ENCODE measurements around the gene ZGPAT. TPM values are rescaled to one million over a fixed set of nuclear protein-coding genes. Genes with fewer than 3 reads are reported as not detected.

The ZGPAT gene, protein sequence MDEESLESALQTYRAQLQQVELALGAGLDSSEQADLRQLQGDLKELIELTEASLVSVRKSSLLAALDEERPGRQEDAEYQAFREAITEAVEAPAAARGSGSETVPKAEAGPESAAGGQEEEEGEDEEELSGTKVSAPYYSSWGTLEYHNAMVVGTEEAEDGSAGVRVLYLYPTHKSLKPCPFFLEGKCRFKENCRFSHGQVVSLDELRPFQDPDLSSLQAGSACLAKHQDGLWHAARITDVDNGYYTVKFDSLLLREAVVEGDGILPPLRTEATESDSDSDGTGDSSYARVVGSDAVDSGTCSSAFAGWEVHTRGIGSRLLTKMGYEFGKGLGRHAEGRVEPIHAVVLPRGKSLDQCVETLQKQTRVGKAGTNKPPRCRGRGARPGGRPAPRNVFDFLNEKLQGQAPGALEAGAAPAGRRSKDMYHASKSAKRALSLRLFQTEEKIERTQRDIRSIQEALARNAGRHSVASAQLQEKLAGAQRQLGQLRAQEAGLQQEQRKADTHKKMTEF
- total RNA-seq (2022; extraction: Qiagen RNA extraction; ENCODE audit: low read depth), result 22.0 to 29.9 TPM (median 26.8 TPM) in 5 replicates

DNA sequence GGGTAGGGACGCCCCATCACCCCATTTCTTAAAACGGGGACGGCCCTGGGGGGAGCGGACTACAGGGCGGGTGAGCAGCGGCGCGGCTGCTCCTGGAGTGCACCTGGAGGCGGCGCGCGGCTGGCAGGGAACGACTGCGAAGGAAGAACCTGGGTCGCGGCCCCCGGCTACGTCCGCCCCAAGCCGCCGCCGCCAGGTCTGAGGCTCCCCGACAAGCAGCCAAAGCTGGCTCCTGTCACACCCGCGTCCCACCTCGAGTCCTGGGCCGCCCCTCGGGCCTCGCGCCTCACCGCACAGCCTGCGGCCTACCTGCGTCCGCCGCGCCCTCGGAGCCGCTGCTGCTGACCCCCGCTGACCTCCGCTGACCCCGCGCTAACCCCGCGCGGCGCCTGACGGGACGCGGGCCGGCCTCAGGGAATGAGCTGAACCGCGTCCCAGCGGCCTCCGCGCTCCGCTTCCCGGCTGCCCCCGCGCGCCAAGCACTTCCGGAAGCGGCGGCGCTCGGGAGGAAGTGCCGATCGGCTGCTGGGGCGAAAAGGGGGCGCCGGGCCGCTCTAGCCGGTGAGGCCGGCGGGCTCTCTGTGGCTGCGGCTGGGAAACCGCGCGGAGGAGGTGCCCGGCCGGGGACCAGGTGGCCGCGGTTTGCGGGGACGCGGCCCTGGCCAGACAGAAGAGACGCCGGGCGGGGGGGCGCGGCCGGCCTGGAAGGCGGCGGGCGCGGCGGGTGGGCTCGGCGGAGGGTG is at the start of gene ZGPAT, which contains the start of gene ARFRP1:
Gene ZGPAT, plus strand, starts transcription at position 482 of the 743 bp plus-strand sequence. CDS start 542 bp downstream, outside the sequence.
Gene ARFRP1, minus strand, starts transcription at position 419 of the 743 bp plus-strand sequence. CDS start 885 bp downstream, outside the sequence.

DNA sequence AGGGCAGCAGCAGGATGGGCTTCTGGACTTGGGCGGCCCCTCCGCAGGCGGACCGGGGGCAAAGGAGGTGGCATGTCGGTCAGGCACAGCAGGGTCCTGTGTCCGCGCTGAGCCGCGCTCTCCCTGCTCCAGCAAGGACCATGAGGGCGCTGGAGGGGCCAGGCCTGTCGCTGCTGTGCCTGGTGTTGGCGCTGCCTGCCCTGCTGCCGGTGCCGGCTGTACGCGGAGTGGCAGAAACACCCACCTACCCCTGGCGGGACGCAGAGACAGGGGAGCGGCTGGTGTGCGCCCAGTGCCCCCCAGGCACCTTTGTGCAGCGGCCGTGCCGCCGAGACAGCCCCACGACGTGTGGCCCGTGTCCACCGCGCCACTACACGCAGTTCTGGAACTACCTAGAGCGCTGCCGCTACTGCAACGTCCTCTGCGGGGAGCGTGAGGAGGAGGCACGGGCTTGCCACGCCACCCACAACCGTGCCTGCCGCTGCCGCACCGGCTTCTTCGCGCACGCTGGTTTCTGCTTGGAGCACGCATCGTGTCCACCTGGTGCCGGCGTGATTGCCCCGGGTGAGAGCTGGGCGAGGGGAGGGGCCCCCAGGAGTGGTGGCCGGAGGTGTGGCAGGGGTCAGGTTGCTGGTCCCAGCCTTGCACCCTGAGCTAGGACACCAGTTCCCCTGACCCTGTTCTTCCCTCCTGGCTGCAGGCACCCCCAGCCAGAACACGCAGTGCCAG is 11.0 kb upstream of the ZGPAT start, which contains the start of gene TNFRSF6B:
Gene TNFRSF6B, plus strand, starts transcription at position 25 of the 729 bp plus-strand sequence. Its CDS starts 116 bp downstream, at position 141.

DNA sequence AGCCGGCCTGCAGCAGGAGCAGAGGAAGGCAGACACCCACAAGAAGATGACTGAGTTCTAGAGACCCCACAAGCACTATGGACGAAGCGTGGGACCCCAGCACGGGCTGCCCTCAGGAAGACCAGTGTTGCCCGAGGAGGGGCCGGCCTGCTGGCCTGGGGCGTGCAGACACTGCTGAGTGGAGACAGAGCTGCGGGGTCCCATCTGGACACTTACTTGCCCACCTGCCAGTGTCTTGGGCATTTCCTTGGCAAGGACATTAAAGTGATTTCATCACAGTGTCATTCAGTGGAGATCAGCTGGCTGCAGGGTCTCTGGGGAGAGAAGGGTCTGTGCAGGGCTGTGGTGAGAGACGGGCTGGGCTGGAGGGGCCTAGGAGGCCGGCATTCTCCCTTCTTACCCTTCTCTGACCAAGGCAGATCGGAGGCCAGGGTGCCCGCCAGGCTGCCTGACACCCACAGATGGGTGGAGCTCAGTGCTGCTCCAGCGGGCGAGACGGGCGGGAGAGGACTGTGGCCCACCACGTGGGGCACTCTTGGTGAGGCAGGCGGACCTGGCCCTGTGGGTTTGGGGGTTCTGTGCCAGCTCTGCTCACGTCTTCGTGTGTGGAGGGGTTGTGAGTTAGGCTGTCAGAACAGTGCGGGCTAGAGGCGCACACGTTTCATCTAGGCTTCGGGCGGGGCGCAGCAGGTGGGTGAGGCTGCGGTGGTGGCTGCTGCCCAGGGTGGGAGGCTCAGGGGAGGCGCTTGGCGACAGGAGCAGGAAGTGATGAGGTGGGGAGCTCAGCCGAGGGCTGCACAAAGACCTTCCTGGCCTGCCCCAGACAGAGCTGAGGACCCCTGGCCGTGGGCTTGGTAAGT is 28.2 kb downstream of the ZGPAT start, which contains the start of gene LIME1:
Gene LIME1, plus strand, starts transcription at position 806 of the 860 bp plus-strand sequence. CDS start 886 bp downstream, outside the sequence.

DNA sequence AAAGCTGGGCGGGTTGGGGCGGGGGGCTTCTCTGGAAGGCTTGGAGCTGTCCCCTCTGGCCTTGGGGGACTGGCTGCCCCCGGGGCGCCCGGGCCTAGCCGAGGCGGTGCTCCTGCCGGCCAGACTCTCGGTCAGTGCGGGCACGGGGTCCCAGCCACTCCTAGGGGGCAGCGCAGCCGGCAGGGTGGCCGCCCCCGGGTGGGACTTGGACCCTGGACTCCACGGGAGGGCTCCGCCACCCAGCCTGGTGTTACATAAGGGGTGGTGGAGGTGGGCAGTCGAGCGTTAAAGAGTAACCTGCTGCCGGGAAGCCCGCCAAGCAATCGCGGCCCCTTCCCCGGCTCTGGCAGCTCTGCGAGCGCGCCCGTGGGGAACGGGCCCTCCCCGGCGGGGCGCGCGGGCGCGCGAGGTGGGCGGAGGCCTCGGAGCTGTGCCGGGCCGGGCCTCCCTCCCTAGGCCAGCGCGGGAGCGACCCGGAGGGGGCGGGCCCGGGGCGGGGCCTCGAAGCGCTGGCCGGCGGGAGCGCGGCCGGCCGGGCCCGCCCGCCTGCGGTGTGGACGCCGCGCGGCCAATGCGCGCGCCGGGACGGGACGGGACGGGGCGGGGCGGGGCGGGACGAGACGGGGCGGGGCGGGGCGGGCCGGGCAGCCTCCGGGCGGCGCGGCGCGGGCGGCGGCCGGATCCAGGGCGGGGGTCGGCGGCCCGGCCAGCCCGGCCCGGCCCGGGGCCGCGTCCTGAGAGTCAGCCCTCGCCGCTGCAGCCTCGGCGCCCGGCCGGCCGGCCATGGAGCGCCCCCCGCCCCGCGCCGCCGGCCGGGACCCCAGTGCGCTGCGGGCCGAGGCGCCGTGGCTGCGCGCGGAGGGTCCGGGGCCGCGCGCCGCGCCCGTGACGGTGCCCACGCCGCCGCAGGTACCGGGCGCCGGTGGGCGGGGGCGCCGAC is 31.6 kb downstream of the ZGPAT start, which contains the start of gene SLC2A4RG:
Gene SLC2A4RG, plus strand, starts transcription at position 647 of the 940 bp plus-strand sequence. Its CDS starts 137 bp downstream, at position 784.

Other genes starting within 250 kb of the ZGPAT start
- 0.50 to 0.68 TPM (median 0.60 TPM) in 5 replicates for gene KCNQ2, start 235.4 kb upstream of the ZGPAT start, total RNA-seq (2022; extraction: Qiagen RNA extraction; ENCODE audit: low read depth)
- gene EEF1A2, start 209.0 kb upstream of the ZGPAT start, total RNA-seq (2022; extraction: Qiagen RNA extraction; ENCODE audit: low read depth), result 136 to 164 TPM (median 141 TPM) in 5 replicates
- 277 to 347 TPM (median 317 TPM) in 5 replicates for gene PPDPF, start 187.3 kb upstream of the ZGPAT start, total RNA-seq (2022; extraction: Qiagen RNA extraction; ENCODE audit: low read depth)
- 2.2 to 3.0 TPM (median 2.4 TPM) in 5 replicates for gene PTK6, start 170.7 kb upstream of the ZGPAT start, total RNA-seq (2022; extraction: Qiagen RNA extraction; ENCODE audit: low read depth)
- not detected in 5 replicates for gene SRMS, start 160.3 kb upstream of the ZGPAT start, total RNA-seq (2022; extraction: Qiagen RNA extraction; ENCODE audit: low read depth)
- gene FNDC11, start 153.9 kb upstream of the ZGPAT start, total RNA-seq (2022; extraction: Qiagen RNA extraction; ENCODE audit: low read depth), result 0.09 to 0.30 TPM (median 0.24 TPM) in 4 of 5 replicates, not detected in the other
- gene HELZ2, start 133.8 kb upstream of the ZGPAT start, total RNA-seq (2022; extraction: Qiagen RNA extraction; ENCODE audit: low read depth), result 7.7 to 10.0 TPM (median 9.7 TPM) in 5 replicates
- 8.8 to 11.9 TPM (median 11.0 TPM) in 5 replicates for gene GMEB2, start 80.9 kb upstream of the ZGPAT start, total RNA-seq (2022; extraction: Qiagen RNA extraction; ENCODE audit: low read depth)
- 7.4 to 10.9 TPM (median 9.6 TPM) in 5 replicates for gene STMN3, start 54.6 kb upstream of the ZGPAT start, total RNA-seq (2022; extraction: Qiagen RNA extraction; ENCODE audit: low read depth)
- 6.4 to 8.4 TPM (median 6.8 TPM) in 5 replicates for gene RTEL1, start 49.7 kb upstream of the ZGPAT start, total RNA-seq (2022; extraction: Qiagen RNA extraction; ENCODE audit: low read depth)
- 0.47 to 1.2 TPM (median 0.85 TPM) in 5 replicates for gene TNFRSF6B, start 11.4 kb upstream of the ZGPAT start, total RNA-seq (2022; extraction: Qiagen RNA extraction; ENCODE audit: low read depth)
- gene ARFRP1, start 63 bp upstream of the ZGPAT start, total RNA-seq (2022; extraction: Qiagen RNA extraction; ENCODE audit: low read depth), result 26.9 to 38.3 TPM (median 34.2 TPM) in 5 replicates
- gene LIME1, start 28.6 kb downstream of the ZGPAT start, total RNA-seq (2022; extraction: Qiagen RNA extraction; ENCODE audit: low read depth), result 6.2 to 10.5 TPM (median 8.5 TPM) in 5 replicates
- gene SLC2A4RG, start 31.7 kb downstream of the ZGPAT start, total RNA-seq (2022; extraction: Qiagen RNA extraction; ENCODE audit: low read depth), result 59.2 to 100 TPM (median 91.0 TPM) in 5 replicates
- gene ZBTB46, start 123.2 kb downstream of the ZGPAT start, total RNA-seq (2022; extraction: Qiagen RNA extraction; ENCODE audit: low read depth), result 0.59 to 1.1 TPM (median 0.78 TPM) in 5 replicates
- 0.05 TPM in 1 of 5 replicates, not detected in the others for gene ABHD16B, start 153.5 kb downstream of the ZGPAT start, total RNA-seq (2022; extraction: Qiagen RNA extraction; ENCODE audit: low read depth)
- gene TPD52L2, start 157.2 kb downstream of the ZGPAT start, total RNA-seq (2022; extraction: Qiagen RNA extraction; ENCODE audit: low read depth), result 125 to 141 TPM (median 132 TPM) in 5 replicates
- gene DNAJC5, start 187.1 kb downstream of the ZGPAT start, total RNA-seq (2022; extraction: Qiagen RNA extraction; ENCODE audit: low read depth), result 24.9 to 32.4 TPM (median 29.2 TPM) in 5 replicates
- 22.3 to 34.4 TPM (median 28.8 TPM) in 5 replicates for gene UCKL1, start 248.4 kb downstream of the ZGPAT start, total RNA-seq (2022; extraction: Qiagen RNA extraction; ENCODE audit: low read depth)